ENCODE results near the gene C20orf141.
A peak's percentile ranks its signal among the peaks of the same experiment; 100 is the strongest.
"Not testable (repeated sequence)": the region's sequence is repeated elsewhere in the genome, so short reads cannot be mapped to it uniquely, and the experiment has no call there.

Gene C20orf141, protein sequence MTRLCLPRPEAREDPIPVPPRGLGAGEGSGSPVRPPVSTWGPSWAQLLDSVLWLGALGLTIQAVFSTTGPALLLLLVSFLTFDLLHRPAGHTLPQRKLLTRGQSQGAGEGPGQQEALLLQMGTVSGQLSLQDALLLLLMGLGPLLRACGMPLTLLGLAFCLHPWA

DNA sequence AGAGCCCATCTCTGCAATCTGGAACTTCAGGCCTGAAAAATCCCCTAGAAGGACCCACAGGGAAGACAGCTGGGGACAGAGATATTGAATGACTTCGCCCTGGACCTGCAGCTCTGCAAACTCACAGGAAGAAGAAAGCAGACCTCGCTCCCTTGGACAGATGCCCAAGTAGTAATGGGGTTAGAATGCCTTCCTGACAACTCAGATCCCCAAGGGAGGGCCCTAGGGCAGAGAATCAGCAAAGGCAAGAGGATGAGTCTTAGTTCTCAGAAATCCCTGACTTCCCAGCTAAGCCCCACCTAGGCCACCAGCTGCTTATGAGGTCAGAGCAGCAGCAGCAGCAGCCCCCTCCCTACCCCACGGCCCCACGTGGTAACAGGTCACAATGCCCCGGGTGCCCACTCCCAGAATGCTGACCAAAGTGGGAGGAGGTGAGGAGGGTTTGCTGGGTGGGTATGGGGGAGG lies at the start of gene C20orf141:
C20orf141 (plus strand) TSS at position 401 of the 465 bp plus-strand sequence. CDS start 198 bp downstream, outside the sequence.
- peak; percentile 98 for DNase-seq (ENCODE audit: low read depth)

DNA sequence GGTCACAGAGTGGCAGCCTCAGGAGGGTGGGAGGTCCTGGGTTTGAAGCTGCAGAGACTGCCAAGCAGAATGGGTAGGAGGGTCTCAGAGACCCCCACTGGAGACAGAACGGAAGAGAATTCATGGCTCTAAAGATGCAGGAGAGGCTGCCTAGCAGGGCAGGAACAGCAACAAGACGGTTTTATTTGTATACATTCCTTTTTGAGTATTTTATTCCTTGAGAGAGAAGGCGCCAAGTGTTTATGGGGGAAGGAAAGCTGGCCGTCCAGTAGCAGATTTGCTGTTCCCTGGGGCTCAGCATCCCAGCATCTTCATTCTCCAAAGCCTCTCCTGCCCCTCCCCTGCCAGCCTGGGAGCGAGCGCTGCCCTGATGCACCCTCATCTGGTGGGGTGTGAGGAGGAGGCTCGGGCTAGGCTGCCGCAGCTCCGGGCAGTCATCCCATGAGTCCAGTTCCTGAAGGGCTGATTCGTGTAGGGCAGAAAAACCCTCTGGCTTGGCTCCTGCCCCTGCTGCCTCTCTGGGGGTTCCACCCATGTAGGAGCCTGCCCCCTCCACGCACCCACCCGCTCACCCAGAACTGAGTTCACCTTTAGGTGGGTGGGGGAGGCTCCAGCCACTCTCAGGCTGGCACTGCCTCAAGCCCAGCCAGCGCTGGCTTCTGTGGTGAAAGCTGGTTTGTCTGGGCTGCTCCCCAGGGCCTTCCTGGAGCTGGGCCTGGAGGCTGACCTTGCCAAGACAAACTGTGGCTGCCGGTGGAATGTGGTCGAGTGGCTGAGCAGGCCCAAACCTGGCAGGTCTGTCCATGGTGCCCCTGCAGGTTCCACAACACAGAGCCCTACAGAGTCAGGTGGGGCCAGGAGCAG lies 46.8 kb upstream of the C20orf141 start:
- no peak for DNase-seq (ENCODE audit: low read depth)

DNA sequence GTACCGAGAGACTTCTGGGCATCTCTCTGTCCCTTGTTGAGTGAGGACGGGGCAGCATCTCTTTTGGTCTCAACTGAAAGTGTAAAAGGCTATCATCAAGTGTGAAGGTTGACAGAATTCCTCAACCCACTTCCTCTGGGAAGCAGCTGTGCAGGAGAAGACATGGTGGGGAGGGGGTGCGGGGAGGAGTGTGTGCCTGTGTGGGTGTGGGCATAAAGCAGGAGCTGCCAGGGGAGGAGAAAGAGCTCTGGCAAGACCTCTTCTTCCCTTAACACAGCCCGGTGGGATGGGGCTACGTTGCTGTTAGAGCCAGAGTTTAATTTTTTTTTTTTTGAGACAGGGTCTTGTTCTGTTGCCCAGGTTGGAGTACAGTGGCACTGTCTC lies 46.2 kb upstream of the C20orf141 start:
- no peak for DNase-seq (ENCODE audit: low read depth)

DNA sequence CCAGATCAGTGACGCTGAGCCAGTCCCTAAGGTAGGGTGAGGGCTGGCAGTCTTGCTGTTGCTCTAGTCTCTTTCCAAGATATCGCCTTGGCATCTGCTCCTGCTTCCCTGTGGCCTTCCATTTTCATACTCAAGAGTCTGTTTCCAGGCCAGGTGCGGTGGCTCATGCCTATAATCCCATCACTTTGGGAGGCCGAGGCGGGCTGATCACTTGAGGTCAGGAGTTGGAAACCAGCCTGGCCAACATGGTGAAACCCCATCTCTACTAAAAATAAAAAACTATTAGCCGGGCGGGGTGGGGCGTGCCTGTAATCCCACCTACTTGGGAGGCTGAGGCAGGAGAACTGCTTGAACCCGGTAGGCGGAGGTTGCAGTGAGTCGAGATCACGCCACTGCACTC lies 44.7 kb upstream of the C20orf141 start:
- not testable (repeated sequence) for DNase-seq (ENCODE audit: low read depth)

DNA sequence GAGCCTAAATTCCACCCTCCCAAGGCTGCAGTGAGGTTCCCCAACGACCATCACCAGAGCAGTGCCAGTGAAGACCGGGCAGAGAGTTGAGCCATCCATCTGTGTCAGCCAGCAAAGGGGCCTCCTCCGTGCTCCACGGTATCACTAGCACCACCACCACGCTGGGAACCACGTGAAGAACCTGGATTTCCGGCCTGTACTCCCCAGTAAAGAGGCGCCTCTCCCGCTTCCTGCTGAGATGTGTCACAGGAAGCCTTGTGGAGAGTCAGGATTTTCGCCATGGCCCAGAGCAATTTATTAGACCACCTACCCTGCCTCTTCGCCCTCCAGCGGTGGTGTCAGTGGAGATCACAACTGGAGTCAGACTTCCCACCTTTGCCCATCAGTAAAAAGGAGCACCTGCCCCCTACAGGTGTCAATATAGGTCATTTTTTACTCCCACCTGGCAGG lies 43.1 kb upstream of the C20orf141 start:
- no peak for DNase-seq (ENCODE audit: low read depth)

DNA sequence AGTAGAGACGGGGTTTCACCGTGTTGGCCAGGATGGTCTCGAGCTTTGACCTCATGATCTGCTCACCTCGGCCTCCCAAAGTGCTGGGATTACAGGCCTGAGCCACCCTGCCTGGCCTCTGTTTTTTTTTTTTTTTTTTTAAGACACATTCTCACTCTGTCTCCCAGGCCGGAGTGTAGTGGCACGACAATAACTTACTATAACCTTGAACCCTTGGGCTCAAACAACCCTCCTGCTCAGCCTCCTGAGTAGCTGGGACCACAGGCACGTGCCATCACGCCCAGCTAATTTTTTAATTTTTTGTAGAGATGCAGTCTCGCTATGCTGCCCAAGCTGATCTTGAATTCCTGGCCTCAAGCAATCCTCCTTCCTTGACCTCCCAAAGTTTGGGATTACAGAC lies 41.0 kb upstream of the C20orf141 start:
- no peak for DNase-seq (ENCODE audit: low read depth)

DNA sequence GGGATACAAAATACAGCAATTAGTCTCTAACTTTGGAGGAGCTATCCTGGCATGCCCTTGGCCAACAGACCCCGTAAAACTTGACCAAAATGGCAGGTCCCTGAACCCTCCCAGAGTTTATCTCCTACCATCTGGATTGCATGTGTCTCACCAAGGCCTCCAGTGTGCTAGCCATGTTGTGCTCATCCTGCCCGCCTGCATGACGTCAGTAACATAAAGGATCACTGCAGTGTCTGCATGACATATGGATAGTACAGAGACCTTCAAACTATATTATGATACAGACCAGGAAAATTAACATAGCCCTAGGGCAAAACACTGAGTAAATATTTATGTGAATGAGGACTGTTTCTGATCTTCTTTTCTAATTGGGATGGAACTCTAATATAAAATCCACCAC lies 39.6 kb upstream of the C20orf141 start:
- DNase-seq (ENCODE audit: low read depth): no peak

DNA sequence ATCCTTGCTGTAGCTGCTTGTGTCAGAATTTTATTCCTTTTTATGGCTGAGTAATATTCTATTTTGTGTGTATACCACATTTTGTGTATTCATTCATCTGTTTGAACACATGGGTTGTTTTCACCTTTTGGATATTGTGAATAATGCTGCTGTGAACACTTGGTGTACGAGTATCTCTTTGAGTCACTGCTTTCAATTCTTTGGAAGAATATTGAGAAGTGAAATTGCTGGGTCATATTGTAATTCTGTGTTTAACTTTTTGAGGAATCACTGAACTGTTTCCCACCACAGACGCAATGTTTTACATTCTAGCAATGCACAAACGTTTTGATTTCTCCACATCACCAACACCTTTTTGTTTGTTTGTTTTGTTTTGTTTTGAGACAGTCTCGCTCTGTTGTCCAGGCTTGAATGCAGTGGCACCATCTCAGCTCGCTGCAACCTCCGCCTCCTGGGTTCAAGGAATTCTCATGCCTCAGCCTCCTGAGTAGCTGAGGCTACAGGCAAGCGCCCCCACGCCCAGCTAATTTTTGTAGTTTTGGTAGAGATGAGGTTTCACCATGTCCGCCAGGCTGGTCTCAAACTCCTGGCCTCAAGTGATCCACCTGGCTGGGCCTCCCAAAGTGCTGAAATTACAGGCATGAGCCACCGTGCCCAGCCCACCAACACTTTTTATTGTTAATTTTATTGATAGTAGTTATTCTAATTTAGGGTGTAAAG lies 36.0 kb upstream of the C20orf141 start:
- no peak for DNase-seq (ENCODE audit: low read depth)

DNA sequence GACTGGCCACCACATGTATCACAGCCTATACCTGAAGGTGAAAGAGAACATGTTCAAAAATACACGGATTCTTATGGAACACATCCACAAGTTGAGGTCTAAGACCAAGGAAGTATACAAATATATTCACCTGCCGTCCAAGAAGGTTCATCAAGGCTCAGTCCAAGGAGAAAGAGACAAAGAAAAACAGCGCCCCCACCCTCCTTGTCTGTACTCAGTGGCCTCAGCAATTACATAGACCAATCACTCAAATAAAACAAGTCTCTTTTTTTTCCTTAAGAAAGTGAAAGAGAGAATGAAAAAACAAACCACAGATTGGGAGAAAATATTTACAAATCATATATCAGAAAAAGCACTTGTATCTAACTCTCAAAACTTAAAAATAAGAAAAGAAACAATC lies 33.8 kb upstream of the C20orf141 start:
- no peak for DNase-seq (ENCODE audit: low read depth)

DNA sequence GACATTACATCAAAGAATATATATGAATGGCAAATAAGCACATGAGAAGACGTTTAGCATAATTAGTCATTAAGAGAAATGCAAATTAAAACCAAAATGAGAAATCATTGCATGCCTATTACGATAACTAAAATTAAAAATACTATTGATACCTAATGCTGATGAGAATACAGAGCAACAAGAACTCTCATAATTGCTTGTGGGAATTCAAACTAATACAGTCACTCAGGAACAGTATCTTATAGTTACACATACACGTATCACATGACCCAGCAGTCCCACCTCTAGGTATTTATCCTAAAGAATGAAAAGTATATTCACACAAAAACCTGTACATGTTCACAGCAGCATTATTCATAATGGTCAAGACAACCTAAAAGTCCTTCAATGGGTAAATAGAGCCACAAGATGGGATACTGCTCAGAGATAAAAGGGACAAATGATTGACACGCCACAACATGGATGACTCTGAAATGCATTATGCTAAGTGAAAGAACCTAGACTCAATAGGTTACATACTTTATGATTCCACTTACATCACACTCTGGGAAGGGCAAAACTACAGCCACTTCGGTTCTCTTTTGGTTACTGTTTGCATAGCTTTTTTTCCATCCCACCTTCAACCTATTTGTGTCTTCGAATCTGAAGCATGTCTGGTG lies 30.8 kb upstream of the C20orf141 start:
- DNase-seq (ENCODE audit: low read depth): no peak

DNA sequence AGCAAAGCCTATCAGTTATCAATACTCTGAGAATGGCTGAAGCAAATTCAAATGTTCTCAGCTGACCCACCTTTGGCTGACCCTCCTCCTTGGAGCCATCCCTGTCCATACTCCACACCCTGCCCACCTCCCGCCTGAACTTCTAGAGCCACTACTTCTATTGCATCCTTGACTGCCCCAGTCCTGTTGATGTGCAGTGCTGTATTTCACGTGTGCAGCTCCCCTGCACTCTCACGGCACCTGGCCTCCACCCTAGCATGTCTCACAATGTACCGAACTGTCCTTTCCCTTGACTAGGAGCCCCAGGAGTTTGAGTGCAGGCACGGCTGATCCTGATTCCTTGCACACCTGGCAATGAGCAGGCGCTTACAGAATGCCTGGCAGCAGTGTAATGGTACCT lies 21.3 kb upstream of the C20orf141 start:
- no peak for DNase-seq (ENCODE audit: low read depth)

DNA sequence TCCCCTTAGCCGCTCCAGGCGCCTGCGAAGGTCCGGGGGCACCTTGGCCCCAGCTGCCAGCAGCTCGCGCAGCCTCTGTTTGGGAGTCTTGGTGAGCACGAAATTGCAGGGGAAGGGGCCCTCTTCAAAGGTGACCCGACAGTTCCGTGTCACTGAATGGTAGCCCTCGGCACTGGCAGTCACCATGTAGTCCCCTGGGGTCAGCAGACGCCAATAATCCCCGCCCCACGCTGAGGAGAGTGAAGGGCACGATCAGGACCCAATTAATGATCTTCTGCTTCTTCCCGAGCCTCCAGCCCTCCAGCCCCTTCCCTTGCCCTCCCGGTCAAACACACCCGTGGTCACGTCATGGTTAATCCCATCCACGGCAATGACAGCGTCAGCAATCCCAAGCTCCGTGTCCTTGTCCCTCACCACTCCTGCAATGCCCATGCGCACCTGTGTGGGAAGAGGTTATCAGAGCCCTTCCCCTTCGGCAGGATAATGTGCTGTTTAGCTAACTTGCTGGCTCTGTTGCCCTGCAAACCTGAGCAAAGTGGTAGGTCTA lies 20.5 kb upstream of the C20orf141 start:
- DNase-seq (ENCODE audit: low read depth): no peak

DNA sequence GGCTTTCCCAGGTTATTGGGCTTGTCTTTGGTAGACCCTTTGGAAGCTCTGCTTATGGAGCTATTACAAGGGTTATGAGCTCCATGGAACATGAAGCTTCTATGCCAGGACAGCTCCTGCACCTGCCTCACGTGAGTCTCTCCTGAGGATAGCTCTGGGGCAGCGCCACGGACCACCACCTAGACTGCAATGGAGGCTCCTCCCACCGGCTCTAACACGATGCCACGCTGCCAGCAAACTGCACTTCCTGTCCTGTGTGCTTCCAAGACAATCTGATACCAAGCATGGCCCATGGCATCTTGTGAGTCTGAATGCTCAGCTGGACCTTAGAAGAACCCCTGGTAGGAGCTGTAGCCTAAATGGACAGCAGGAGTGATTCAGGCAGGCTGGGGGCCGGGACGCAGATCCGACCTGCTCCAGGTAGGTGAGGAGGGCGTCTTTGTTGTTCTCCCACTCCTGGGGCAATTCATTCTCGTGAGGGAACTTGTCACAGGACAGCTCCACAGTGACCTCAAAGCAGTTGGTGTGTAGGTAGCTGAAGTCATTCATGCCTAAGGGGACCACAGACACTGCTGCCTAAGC lies 19.8 kb upstream of the C20orf141 start:
- no peak for DNase-seq (ENCODE audit: low read depth)

DNA sequence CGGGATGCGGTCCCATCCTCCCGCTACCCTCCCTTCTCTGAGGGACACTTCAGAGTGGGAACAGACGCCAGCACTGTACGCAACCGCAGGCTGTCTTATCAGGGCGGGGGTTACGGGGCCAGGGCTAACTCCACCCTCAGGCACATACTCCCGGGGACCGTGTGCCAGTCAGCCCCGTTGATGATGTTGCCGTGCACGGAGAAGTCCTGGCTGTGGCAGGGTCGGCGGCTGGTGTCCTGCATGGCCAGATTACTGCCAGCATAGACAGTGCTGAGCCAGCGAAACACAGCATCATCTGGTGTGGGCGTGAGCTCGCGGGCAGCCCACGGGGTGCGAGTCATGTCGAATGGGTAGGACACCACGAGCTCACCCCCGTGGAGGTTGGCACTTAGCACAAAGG lies 19.3 kb upstream of the C20orf141 start:
- DNase-seq (ENCODE audit: low read depth): no peak

DNA sequence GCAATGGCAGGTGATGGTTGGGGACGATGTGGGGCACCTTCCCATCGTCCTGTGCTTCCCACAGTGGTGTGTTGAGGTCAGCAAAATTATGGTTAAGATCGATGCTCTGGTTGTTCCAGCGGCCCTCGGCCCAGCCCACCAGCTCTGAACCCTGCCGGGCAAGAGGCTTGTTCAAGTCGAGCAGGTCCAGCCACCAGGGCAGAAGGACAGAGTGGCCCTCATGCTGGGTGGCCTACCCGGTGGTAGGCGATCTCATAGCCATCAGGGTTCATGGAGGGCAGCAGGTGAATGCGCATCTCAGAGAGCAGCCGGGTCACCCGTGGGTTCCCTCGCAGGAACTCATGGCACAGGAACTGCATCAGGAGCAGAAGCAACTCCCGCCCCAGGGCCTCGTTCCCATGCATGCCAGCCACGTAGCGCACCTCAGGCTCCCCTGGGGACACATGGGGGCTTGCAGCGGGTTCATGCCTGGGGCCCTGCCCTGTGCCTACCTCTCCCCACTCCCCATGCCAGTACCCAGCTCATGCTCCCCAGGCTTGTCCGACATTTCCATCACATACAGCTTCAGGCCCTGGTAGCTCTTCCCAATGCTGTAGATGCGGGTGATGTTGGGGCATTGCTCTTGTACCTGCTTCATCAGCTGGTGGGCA lies 18.7 kb upstream of the C20orf141 start:
- DNase-seq (ENCODE audit: low read depth): no peak

DNA sequence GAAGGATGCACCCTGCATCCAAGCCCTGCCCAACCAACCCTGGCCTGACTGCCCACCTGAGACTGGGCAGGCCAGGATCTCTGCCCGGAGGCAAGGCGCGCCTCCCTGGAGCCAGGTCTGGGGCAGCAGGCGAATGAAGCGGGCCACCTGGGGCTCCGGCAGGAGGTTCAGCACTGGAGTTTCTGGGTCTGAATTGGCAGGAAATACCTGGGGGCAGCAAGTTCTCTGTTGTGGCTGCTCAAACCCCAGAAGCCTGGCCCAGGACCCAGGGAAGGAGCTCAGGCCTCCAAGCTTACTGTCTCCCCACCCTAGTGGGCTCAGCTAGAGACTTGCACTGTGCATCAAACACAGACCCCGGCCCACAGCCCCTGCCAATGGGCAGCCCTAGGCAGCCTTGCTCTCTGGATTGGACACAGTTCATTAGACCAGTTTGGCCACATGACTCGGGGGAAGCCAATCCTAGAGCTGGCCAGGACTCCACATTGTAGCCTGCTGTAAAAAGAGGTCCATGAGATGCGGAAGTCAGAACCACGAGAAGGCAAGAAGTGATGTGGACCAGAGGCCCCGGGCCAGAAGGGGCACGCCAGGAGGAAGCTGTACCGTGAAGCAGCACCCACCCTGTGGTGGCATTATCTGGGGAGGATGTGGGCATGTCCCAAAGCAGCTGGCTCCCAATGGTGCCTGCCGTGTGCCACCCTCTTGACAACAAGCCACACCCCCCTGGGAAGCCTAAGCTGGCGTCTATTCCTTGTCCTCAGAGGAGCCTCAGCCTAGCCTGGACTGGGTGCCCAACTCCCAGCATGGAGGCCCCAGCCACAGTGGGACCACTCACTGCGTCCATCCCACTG lies 17.4 kb upstream of the C20orf141 start:
- DNase-seq (ENCODE audit: low read depth): no peak

DNA sequence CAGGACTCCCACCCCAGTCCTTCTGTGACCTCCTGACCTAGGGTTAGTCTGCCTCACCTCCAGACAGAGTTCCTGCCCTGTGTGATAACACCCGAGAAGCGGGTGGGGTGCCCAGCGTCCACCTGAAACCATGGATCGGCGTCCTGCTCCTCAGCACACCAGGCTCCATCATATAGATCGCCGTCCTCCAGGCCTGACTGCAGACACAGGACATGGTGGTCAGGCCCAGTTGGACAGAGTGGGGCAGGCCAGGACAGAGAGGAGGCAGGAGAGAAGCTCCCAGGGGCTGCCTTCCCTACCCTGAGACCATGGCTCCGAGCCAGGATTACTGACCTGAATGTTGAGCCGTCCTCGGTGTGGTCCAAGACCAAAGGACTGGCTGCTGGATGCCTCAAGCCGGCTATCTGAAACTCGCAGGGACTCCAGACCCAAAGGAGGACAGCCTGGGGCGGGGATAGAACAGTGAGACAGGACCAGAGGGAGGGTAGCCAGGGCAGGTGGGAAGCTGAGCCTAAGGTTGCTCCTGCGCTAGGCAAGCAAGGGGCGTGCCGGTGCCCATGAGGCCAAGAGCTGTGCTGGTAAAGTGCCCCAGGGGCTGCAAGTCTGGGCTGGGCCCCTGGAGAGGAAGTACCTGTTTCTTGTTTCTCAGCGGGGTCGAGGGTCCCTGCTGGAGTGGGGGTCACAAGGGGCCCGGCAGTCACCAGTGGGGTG lies 16.5 kb upstream of the C20orf141 start:
- DNase-seq (ENCODE audit: low read depth): no peak

DNA sequence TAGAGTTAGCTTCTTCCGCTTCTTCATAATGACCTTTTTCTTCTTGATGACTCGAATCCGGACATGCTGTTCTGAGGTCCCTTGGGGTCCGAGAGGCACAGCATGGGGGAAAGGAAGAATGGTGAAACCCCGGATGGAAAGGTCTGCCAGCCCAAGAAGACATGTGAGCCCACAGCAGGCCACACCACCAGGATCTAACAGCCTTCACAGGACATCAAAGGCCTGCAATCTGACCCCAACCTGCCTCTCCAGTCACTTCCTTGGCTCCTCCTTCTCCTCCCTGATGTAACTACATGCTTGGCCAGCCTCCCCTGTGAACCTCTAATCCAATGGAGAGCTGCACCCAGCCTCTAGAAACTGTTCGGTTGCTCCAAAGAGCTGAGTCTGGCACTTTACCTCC lies 16.0 kb upstream of the C20orf141 start:
- DNase-seq (ENCODE audit: low read depth): no peak

DNA sequence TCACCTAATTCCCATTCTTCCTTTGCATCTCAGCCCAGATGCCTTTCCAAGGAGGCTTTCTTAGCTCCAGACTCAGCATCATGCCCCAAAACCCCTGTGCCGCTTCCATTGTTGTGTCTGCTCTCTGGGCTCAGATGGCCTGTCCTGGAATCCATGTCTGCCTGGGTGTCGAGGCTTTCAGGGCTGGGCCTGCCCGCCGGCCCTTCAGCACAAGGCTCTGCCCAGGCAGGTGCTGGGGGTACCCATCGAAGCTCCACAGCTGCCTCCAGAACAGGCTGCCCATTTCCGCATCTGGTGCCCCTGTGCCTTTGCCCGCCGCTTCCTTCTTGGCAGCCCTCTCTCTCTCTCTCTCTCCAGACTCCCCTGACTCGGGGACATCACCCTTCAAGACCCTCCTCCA lies 15.5 kb upstream of the C20orf141 start:
- no peak for DNase-seq (ENCODE audit: low read depth)

Data from fibroblast of the conjunctiva (primary cell).